Fibroblast of the conjunctiva (primary cell): ENCODE data around the gene TUBG1.

Source experiments
- DNase-seq: peaks from one replicate; pipeline ENCODE4 v3.0.0-alpha.2; 2010; ENCODE audit warnings: low read depth

TUBG1 gene

DNA sequence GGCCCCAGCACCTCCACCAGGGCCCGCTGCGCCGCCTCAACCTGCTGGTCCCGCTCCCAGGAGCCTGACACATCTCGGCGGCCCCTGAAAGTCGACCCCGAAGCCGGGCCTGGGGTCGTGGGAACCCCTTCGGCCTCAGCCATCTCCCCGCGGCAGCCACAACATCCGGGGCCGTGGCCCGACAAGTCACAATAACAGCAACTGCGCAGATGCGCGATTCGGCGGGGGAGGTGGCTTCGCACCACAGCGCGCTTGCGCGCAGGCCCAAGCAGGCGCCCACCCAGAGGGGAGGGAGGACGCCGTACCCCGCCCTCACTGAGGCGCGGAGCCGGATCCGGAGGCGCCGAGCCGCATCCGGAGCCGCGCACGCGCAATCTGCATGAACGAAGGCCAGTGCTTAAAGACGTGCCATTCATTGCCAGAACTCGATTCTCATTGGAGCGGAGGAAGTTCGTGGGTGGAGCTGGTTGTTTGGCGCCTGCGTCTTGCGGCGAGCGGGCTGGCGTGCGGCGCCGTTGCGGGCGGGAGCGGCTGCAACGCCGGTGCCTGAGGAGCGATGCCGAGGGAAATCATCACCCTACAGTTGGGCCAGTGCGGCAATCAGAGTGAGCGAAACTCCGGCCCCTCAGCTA lies at the start of gene TUBG1, which contains the start of gene RETREG3:
TUBG1 (plus strand) TSS at position 502 of the 632 bp plus-strand sequence; CDS start at position 557, 55 bp downstream.
RETREG3 (minus strand) TSS at position 193 of the 632 bp plus-strand sequence; CDS start at position 143, 50 bp downstream.
- DNase-seq: peak; percentile 99

- no peak for DNase-seq
These were observed 49.2 kb upstream of the TUBG1 start for GRCh38 chr17:42560246-42560645.

GRCh38 chr17:42561897-42562387 lies 47.5 kb upstream of the TUBG1 start, which contains the start of gene COASY:
TSS of gene COASY (plus strand) at chr17:42562148. CDS start at chr17:42562623, 475 bp downstream.
- DNase-seq: peak; percentile 96

DNA sequence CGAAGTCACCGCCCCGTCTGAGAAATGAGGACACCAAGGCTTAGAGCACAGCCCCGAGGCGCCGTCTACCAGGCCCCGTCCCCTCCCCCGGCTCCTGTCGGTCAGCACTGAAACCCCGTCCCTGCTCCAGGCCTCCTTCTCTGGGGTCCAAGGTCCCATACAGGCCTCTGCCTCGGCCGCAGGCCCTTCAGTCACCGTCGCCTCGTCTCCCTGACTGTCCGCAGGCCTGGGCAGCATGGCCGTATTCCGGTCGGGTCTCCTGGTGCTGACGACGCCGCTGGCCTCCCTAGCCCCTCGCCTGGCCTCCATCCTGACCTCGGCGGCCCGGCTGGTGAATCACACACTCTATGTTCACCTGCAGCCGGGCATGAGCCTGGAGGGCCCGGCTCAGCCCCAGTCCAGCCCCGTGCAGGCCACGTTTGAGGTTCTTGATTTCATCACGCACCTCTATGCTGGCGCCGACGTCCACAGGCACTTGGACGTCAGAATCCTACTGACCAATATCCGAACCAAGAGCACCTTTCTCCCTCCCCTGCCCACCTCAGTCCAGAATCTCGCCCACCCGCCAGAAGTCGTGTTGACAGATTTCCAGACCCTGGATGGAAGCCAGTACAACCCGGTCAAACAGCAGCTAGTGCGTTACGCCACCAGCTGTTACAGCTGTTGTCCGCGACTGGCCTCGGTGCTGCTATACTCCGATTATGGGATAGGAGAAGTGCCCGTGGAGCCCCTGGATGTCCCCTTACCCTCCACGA lies 46.9 kb upstream of the TUBG1 start:
- DNase-seq: no peak

GRCh38 chr17:42563143-42563509 lies 46.4 kb upstream of the TUBG1 start:
- DNase-seq: no peak

DNA sequence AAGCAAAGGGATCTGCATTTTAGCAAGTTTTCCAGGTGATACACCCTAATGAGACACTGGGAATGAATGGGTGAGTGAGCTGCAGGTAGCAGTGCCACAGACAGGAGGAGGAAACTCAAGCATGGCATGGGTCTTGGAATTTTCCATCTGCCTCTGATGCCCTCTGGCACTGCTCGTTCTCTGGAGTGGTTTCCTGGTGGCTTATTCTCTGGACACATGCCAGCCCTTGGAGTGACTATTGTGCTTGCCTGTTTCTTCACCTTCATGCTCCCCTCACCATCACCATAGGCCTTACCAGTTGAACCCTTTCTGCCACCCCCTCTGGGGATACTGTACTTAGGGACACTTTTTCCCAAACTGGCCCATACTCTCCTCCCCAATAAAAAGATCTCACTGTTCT lies 45.9 kb upstream of the TUBG1 start:
- no peak for DNase-seq

GRCh38 chr17:42563950-42564349 lies 45.5 kb upstream of the TUBG1 start:
- DNase-seq: no peak

- DNase-seq: no peak
These were observed 44.5 kb upstream of the TUBG1 start for GRCh38 chr17:42564815-42565522.

- no peak for DNase-seq
These were observed 43.8 kb upstream of the TUBG1 start for GRCh38 chr17:42565523-42566214.

DNA sequence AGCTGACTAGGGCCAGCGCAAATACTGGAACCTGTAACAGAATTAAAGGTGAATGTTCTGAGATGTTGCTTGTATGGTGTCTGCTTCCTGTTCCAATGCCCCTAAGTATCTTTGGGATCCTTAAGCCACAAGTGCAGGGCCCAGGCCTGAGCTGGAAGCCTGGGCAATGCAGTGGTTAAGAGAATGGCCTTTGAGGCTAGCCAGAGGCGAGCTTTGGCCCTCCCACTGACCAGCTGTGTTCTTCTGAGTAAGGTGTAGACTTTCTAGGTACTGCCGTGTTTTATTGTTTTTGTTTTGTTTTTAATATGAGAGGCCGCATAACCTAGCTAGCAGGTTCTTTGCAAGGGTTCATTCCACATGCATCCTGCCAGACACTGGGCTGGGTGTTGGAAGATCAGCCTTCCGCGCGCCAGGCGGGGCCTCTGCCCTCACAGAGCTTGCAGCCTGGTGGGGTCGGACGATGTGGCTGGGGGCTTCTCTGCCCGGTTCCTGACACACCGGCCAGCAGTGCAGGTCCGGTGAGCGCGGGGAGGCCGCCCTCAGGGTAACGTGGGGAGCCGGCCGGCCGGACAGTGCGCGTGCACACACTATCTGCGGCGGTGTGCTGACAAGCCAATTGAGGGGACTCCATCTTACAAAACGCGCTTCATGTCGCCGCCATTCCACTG lies 43.1 kb upstream of the TUBG1 start:
- no peak for DNase-seq

- DNase-seq: peak; percentile 88
These were observed 42.5 kb upstream of the TUBG1 start, which contains the start of gene MLX for GRCh38 chr17:42566883-42567573. TSS of gene MLX (plus strand) at chr17:42567100. CDS start at chr17:42567125, 25 bp downstream.

DNA sequence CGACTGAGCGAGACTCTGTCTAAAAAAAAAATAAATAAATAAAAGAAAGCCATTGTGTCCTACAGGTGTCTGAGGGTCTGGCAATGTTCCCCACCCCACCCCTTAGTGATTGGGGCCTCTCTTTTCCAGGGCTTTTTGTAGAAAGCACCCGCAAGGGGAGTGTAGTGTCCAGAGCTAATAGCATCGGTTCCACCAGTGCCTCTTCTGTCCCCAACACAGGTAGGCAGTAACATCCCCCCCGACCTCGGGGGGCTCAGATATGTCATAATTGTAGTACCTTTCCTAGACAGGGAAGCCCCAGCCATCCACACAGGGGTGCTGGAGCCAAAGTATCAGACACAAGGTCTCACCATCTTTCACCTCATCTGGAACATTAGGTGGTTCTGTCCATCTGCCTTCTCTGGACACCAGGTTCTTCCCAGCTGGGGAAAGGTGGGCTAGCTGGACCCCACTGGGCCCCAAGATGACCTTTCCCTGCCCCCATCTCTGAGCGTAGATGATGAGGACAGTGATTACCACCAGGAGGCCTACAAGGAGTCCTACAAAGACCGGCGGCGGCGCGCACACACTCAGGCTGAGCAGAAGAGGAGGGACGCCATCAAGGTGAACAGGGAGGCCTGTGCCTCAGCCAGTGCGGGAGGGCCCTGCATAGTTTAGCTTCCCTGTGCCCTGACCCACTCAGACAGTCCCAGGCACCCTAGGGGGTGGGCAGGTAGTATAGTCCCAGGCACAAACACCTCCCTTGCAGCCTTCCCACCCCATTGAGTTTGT lies 41.0 kb upstream of the TUBG1 start:
- no peak for DNase-seq

DNA sequence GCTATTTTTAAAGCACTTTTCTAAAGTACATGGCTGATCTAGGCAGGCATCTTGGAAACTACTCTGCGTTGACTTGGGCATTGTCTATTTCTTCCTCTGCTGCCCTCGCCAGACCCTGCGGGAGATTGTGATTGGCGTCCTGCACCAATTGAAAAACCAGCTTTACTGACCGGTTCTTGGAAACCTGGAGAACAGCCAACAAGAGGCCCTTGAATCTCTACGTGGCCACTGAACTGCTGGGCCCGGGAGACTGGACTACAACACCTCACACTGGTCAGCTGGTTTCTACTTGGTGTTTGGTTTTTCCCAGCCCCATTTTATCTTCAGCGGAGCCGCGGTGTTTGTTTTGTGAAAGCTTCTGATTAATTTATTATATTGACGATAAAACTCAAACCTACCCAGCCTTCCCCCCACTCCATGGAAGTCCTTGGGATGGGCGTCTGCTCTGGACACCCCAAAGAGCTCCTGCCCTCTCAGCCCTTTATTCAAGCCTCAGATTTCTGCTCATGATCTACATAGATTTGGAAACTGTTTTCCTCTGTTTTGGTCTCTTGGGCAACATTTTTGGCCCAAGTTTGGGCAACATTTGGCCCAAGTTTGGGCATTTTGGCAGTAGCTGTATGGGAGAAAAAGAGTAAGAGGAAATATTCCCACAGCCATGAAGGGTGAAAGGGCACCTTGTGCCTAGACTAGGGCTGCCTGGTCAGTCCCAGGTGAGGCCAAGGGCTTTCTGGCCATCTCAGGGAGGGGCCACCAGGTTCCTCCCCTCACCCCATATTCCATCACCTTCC lies 37.9 kb upstream of the TUBG1 start:
- no peak for DNase-seq

GRCh38 chr17:42573095-42573494 lies 36.4 kb upstream of the TUBG1 start:
- DNase-seq: no peak

DNA sequence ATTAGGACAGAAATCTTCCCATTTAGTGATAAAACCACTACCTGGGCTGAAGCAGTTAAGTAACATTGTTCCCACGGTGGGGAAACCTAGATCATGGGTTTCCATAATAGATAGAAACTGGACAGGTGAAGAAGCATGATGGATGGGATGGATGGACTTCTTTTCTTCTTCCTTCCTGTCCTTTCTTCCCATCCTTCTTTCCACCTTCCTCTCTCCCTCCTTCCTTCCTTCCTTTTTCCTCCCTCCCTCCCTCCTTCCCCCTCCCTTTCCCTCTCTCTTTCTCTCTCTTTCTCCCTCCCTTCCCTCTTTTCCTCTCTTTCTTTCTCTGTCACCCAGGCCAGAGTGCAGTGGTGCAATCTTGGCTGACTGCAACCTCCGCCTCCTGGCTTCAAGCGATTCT lies 35.0 kb upstream of the TUBG1 start:
- DNase-seq: no peak

GRCh38 chr17:42577140-42577531 lies 32.3 kb upstream of the TUBG1 start:
- no peak for DNase-seq

DNA sequence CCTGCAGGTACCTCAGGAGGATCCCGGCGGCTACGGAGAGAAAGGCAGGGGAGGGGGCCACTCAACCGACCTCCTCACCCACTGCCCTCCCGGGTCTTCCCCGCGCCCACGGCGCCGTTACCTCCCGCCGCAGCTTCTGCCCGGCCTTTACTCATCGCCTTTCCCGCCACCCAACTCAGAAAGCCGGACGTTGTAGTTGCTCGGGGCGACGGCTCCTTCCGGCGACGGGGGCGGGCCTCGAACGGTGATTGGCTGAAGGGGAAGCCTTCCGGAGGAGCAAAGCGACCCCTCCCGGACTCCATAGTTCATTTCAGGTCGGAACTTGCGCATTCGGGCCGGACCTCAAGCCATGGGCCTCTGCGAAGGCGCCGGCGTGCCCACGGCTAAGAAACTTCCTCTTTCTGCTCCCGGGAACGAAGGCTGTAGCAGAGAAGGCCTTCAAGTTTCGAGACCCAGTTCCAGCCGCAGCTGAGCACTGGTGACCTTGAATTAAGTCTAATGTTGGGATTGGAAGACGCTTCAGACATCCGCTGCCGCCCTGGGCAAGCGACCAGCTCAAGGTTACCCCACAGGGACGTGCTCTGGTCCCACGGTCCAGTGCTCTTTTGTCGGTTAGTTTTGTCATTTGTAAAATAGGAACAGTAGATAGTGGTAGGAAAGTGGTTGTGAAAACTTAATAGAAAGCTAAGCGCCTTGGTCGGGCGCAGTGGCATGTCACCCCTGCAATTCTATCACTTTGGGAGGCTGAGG lies 31.8 kb upstream of the TUBG1 start, which contains the start of gene PSMC3IP:
PSMC3IP (minus strand) TSS at position 198 of the 750 bp plus-strand sequence; CDS start at position 155, 43 bp downstream.
- peak; percentile 91 for DNase-seq

DNA sequence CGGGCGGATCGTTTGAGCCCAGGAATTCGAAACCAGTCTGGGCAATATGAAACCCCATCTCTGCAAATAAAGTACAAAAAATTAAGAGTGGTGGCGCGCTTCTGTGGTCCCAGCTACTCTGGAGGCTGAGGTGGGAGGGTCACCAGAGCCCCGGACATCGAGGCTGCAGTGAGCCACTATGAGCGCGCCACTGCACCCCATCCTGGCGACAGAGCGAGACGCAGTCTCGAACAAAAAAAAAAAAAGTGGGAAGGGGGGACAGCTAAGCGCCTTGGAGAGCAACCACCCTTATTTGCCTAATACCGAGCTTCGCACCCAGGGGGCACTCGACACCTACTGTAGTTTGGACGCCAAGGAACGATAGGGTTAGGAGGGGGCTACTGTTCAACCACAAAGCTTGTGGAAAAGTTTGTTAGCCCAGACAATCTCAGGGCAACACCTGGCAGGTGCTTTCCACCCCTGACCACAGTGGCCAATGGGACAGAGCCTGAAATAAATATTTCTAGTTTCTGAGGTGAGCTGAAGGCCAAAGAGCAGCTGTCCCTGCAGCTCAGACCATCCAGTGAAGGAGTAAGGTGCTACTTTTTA lies 31.1 kb upstream of the TUBG1 start:
- peak; percentile 62 for DNase-seq
